GM18907 (cell line): Measurements from ENCODE around the gene CHRNB1.
"Not testable (repeated sequence)": the region's sequence is repeated elsewhere in the genome, so short reads cannot be mapped to it uniquely, and the experiment has no call there.

Experiments
- ATAC-seq: cut with Tn5 transposase; IDR thresholded peaks from one replicate; pipeline ENCODE4 v1.9.1; 2021; ENCODE audit warnings: mild to moderate bottlenecking, moderate library complexity; ENCODE audit not compliant: unreplicated experiment

CHRNB1 gene

DNA sequence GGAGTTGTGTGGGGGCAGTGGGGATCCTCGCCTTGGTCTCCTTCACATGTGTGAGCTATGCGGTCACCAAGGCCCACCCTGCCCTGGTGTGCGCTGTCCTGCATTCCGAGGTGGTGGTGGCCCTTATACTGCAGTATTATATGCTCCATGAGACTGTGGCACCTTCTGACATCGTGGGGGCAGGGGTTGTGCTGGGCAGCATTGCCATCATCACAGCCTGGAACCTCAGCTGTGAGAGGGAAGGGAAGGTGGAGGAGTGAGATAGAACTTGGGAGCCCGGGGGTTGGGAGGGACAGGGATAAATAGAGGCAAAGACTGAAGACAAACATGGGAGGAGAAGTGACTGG lies 37.9 kb downstream of the CHRNB1 start:
- ATAC-seq = not testable (repeated sequence)

DNA sequence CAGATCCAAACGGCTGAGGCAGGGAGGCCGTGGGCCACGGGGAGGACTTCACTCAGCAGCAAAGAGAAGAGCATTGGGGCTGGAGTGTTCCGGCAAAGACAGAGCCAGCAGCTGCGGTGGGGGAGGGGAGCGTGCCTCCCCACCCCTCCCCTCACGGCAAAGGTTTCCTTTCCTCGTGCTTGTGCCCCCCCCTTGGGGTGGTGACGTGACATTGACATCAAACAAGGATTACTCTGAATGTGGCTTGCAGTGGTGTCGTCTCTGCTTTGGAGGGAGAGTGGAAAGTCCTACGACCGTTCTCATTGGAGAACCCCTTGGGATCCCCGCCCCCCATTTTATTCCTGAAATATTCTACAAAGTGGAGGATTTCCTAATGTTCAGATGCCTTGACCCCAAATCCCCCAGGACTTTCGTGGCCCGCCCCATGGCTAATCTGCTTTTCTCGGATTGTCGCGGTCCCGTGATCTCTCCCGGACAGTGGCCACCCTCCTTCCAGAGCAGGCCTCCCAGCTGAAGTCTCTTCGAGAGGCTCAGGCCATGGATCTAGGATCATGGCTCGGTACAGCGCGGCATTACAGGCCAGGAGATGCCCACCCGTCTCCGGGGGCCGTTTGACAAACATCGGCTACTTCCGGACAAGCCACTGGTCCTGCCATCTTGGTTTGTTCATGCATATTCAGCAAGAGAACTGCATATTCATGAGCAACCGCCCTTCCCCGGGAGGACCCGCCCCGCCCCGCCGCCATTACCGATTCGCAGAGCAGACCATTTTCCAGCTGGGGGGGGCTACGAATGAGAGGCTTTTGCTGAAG lies 38.6 kb downstream of the CHRNB1 start:
- ATAC-seq = peak; percentile 41

DNA sequence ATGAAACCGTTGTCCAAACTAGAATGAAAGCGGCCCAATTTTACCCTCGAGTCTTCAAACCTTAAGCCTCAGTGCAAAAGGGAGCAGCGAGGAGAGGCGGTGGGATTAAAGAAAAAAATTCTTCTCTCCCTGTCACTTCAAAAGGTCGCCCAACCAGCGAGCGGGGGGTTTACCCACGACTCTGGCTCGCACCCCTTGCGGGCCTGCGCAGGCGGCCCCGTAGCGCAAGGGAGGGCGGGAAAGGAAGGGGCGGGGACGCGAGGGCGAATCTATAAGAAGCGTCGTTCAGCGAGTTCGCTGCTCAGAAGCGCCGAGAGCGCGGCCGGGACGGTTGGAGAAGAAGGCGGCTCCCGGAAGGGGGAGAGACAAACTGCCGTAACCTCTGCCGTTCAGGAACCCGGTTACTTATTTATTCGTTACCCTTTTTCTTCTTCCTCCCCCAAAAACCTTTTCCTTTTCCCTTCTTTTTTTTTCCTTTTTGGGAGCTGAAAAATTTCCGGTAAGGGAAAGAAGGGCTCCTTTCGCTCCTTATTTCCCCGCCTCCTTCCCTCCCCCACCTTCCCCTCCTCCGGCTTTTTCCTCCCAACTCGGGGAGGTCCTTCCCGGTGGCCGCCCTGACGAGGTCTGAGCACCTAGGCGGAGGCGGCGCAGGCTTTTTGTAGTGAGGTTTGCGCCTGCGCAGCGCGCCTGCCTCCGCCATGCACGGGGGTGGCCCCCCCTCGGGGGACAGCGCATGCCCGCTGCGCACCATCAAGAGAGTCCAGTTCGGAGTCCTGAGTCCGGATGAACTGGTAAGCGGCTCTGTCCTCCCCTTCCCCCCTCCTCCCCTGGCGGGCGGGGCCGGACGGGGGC lies 39.4 kb downstream of the CHRNB1 start, which contains the start of gene POLR2A:
Gene POLR2A (plus strand): TSS at position 300 of the 852 bp plus-strand sequence.
- peak; percentile 72 for ATAC-seq

DNA sequence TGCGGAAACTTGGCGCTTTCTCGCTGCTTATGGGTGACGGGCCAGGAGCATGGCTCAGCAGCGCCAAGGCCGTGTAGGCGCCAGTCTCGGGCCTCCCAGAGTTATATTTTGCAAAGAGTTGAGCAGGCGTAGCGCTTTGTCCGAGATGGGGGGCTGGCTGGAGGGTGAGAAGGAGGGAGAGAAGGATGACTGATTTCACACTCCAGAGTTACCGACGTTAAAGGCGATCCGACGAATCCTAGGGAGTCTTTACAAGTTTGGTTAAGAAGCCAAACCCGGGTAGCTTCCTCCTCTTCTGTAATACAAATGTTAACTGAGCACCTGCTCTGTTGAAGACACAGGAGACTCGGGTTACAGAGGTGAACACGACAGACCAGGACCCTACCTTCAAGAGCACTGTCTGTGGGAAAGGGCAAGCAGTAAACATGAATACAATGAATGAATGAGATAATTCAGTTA lies 40.1 kb downstream of the CHRNB1 start:
- ATAC-seq = no peak

DNA sequence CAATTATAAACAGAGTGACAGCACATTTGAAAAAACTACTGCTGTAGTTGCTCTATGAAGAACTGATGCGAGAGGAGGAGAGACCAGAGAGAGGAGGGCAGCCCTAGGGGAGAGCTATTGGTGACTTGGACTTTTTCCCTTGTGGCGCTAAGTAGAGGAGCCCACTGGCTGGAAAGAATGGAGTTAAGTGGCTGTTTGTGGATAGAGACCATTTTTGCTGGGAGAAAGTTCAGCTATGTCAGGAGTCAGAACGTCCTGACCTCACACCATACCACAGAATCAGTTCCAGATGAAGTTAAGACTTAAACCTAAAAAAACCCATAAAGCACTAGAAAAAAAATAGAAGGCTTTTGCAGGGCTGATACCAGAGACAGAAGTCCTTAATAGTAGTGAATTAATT lies 41.3 kb downstream of the CHRNB1 start:
- ATAC-seq = no peak

DNA sequence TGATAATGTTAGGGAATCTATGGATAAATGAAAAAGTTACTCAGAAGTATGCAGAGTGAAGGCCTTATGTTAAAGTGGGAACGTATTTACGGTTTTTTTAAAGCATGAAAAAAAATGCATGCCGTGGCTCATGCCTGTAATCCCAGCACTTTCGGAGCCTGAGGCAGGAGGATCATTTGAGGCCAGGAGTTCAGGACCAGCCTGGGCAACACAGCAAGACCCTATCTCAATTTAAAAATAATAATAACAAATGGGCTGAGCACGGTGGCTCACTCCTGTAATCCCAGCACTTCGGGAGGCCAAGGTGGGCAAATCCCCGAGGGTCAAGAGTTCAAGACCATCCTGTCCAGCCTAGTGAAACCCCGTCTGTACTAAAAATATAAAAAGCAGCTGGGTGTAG lies 45.3 kb downstream of the CHRNB1 start:
- ATAC-seq = no peak

DNA sequence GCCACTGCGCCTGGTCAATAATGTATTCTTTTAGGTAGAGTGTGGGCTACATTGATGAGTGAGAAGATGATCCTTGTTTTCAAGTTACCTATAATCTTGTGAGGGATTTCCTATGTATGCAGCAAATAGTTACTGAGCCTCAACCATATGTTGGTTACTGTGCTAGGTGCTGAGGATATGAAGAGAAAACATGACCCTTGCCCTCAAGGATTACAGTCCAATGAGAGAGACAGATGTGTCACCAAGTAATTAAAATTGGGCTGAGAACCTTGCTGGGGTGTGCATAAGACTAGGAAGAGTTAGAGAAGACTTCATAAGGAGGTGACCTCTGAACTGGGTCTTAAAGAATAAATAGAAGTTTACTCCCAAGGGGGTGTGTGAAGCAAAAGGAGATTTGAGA lies 46.7 kb downstream of the CHRNB1 start:
- no peak for ATAC-seq

DNA sequence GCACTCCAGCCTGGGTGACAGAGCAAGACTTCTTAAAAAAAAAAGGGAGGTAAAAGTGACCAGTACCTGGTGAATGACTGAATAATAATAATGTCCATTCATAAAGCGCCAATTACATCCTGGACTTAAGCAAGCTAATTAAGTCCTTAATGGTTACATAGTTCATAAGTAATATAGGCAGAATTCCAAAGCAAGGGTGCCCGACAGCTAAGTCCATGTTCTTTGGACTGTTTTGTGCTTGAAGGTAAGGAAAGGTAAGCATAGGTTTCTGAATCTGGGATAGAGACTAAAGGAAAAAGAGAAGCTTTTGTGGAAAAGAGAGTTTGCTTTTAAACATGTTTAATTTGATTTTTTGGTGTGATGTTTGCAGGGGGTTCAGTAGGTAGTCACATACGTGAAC lies 49.1 kb downstream of the CHRNB1 start:
- no peak for ATAC-seq

DNA sequence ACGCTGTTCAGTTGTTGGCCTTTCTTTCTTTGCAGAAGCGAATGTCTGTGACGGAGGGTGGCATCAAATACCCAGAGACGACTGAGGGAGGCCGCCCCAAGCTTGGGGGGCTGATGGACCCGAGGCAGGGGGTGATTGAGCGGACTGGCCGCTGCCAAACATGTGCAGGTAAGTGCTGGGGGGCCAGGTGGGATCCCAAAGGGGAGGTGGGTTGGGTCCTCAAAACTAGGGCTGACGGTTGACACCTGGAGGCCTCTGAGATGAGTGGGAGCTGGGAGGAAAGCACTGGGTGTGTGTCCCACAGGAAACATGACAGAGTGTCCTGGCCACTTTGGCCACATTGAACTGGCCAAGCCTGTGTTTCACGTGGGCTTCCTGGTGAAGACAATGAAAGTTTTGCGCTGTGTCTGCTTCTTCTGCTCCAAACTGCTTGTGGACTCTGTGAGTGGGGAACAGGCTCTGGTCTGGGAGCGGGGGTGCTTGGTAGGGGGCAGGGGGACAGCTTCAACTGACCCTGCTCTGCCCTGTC lies 51.1 kb downstream of the CHRNB1 start:
- ATAC-seq = no peak

DNA sequence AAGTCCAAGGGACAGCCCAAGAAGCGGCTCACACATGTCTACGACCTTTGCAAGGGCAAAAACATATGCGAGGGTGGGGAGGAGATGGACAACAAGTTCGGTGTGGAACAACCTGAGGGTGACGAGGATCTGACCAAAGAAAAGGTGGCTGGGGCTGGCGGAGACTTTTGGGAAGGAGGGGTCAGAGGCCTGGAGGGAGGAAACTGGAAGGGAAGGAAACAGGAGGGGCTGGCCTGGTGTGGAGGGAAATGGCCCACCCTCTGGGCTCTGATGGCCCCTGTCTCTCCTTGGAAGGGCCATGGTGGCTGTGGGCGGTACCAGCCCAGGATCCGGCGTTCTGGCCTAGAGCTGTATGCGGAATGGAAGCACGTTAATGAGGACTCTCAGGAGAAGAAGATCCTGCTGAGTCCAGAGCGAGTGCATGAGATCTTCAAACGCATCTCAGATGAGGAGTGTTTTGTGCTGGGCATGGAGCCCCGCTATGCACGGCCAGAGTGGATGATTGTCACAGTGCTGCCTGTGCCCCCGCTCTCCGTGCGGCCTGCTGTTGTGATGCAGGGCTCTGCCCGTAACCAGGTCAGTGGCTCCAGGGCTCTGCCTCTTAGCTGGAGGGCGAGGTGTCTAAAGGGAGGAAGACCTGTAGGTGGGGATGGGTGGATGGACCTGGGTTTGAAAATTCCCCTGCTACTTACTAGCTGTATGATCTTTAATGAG lies 51.8 kb downstream of the CHRNB1 start:
- ATAC-seq = no peak

DNA sequence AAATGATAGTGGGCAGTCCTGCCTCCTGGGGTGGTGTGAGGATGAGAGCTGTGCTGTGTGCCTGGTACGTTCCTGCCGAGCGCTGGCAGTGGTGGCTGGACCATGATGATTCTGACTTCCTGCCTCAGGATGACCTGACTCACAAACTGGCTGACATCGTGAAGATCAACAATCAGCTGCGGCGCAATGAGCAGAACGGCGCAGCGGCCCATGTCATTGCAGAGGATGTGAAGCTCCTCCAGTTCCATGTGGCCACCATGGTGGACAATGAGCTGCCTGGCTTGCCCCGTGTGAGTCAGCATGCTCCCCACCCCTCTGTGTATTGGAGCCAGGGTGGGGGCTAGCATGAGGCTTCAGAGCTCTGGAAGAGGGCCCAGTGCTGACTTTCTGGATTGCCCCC lies 52.4 kb downstream of the CHRNB1 start:
- no peak for ATAC-seq

DNA sequence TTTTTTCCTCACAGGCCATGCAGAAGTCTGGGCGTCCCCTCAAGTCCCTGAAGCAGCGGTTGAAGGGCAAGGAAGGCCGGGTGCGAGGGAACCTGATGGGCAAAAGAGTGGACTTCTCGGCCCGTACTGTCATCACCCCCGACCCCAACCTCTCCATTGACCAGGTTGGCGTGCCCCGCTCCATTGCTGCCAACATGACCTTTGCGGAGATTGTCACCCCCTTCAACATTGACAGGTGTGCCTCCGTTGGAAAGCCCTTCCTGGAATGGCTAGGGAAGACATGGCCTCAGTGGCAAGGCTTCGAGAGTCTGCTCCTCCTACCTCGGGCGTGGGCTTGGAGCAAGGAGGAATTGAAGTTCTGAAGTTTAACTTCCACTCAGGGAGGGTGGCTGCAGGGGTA lies 52.8 kb downstream of the CHRNB1 start:
- no peak for ATAC-seq

DNA sequence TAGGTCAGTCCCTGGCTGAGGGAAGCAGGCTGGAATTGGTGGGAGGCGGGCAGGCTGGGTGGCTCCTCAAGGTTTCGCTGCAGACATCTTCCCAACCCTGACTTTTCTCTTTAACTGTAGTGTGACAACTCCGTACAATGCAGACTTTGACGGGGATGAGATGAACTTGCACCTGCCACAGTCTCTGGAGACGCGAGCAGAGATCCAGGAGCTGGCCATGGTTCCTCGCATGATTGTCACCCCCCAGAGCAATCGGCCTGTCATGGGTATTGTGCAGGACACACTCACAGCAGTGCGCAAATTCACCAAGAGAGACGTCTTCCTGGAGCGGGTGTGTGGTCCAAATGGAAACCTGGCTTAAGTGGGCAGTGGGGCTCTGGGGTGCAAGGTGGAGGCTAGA lies 54.3 kb downstream of the CHRNB1 start:
- no peak for ATAC-seq

DNA sequence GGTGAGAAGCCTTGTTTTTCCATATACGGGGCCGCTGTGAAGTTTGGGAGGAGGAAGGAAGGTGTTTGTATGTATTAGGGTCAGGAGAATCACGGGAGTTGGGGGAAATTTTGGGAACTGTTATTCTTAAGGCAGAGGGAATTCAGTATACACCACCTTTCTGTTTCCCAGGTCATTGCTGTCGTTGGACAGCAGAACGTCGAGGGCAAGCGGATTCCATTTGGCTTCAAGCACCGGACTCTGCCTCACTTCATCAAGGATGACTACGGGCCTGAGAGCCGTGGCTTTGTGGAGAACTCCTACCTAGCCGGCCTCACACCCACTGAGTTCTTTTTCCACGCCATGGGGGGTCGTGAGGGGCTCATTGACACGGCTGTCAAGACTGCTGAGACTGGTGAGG lies 56.9 kb downstream of the CHRNB1 start:
- no peak for ATAC-seq

DNA sequence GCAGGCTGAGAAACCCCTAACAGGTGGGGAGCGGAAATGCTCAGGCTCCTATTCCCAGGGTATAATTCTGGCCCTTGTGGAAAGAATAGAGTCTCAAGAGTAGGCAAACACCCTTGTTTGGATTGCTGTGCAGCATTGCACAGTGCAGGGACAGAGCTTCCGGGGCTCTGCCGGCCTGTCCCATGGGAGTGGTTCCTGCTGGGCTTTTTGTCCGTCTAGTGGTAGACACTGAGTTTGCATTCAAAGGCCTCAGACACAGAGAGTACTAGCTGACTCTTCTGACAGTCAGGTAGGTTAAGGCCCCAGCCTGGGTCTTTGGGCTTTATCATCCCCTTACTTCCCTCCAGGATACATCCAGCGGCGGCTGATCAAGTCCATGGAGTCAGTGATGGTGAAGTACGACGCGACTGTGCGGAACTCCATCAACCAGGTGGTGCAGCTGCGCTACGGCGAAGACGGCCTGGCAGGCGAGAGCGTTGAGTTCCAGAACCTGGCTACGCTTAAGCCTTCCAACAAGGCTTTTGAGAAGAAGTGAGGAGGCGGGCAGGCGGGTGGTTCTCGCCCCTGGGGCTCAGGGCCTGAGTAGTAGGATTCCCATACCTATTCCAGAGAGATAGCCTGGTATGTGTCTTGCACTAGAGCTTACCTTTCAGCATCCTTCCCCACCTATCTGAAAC lies 57.4 kb downstream of the CHRNB1 start:
- ATAC-seq = no peak

DNA sequence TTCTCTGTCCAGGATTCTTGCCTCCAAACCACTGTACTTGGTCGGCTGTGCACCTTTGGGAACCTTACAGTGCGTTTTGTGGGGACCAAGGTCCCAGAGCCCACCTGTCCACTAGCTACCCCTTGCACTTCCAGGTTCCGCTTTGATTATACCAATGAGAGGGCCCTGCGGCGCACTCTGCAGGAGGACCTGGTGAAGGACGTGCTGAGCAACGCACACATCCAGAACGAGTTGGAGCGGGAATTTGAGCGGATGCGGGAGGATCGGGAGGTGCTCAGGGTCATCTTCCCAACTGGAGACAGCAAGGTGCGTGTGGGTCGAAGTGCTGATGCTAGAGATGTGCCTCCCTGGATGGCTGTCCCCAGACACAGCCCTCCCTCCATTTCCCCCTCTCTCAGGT lies 58.1 kb downstream of the CHRNB1 start:
- ATAC-seq = no peak

DNA sequence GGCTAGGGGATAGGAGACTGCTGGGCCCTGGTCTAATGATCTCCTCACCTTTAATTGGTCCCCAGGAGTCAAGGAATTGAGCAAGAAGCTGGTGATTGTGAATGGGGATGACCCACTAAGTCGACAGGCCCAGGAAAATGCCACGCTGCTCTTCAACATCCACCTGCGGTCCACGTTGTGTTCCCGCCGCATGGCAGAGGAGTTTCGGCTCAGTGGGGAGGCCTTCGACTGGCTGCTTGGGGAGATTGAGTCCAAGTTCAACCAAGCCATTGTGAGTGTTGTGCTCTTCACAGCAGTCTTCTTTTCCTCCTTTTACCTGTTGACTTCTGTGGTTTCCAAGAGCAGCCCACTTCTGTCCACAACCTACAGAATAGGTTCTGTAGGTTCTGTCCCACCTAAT lies 58.7 kb downstream of the CHRNB1 start:
- no peak for ATAC-seq
